Erythroblast (primary cell): ENCODE measurements around the gene FSHR.

ENCODE experiments used
- GATA1 ChIP-seq: IDR thresholded peaks from 2 replicates; pipeline ENCODE4 v1.6.1; 2011; ENCODE audit warnings: low read depth, mild to moderate bottlenecking, control low read depth, low read length, moderate library complexity
- POLR2A ChIP-seq: IDR thresholded peaks from 2 replicates; pipeline ENCODE4 v1.6.1; 2011; ENCODE audit warnings: mild to moderate bottlenecking, low read length

GRCh38 chr2:49123600-49123999 lies 30.7 kb downstream of the FSHR start:
- no peak for TF ChIP-seq POLR2A
- TF ChIP-seq GATA1 = no peak
